ENCODE measurements around the gene GSE1.

GRCh38 chr16:85607321-85607765 lies 5.8 kb upstream of the GSE1 start:
- TF ChIP-seq ZNF331 (CRISPR knock-in tag; IDR thresholded peaks at IDR 0.05; ENCODE audit: low read depth) (no peak), POLR2AphosphoS5 (IDR thresholded peaks at IDR 0.05; ENCODE audit: low read depth) (0 out of 2 replicates have a peak, but pooled peaks have one; percentile 23)
